Left ventricle myocardium inferior (tissue), 1 donor: ENCODE measurements around the gene CACUL1. TPM values are rescaled to one million over a fixed set of nuclear protein-coding genes. Genes with fewer than 3 reads are reported as not detected.

Experiments
- DNase-seq: peaks from one replicate; pipeline ENCODE4 v3.0.0-alpha.2; 2020
- H3K27ac ChIP-seq: fragments of 200-600 bp; replicated peaks from 2 replicates; pipeline ENCODE4 v1.8.0; 2021
- H3K27me3 ChIP-seq: fragments of 200-600 bp; 2 replicates; pipeline ENCODE4 v1.8.0; 2021; ENCODE audit warnings: low read depth
- H3K36me3 ChIP-seq: fragments of 200-600 bp; 2 replicates; pipeline ENCODE4 v1.8.0; 2021
- H3K4me1 ChIP-seq: fragments of 200-600 bp; 2 replicates; pipeline ENCODE4 v1.8.0; 2021
- H3K4me3 ChIP-seq: fragments of 200-600 bp; 2 replicates; pipeline ENCODE4 v1.8.0; 2021; ENCODE audit warnings: mild to moderate bottlenecking, moderate library complexity
- H3K9me3 ChIP-seq: fragments of 200-600 bp; replicated peaks from 2 replicates; pipeline ENCODE4 v1.8.0; 2021
- CTCF ChIP-seq: fragments of 200-600 bp; IDR thresholded peaks from 2 replicates; pipeline ENCODE4 v1.8.0; 2021; ENCODE audit warnings: antibody characterized with exemption, mild to moderate bottlenecking, borderline replicate concordance
- intact Hi-C: fragments of 100-400 bp; cut with micrococcal nuclease; formaldehyde crosslinking; loops from one replicate; pipeline ENCODE4 v1.11.0; 2022
- total RNA-seq: library from RNA; stranded (reverse); fragmentation: NEBNext Ultra II Directional; extraction: Animal tissue kit (Norgen Biotek cat#: 25700); gene quantifications from one replicate; pipeline ENCODE4 v1.2.1, GENCODE V29; 2021
- donor health status: DM: no; HTN: yes; CAD: no; lungs with severe emphysema.

CACUL1 gene
- total RNA-seq, 1 donor from 2014 or later: 27.4 TPM

GRCh38 chr10:118729641-118730258, 25.0 kb downstream of the CACUL1 start:
- Histone ChIP-seq H3K36me3 (peaks cover 5% of the 10 kb centered on the region), H3K27ac (peak overlapping the region; percentile 54), H3K9me3 (no peaks in the 10 kb centered on the region), H3K4me3 (no peak overlapping the region), H3K4me1 (peaks cover 78% of the 10 kb centered on the region), H3K27me3 (no peaks in the 10 kb centered on the region)
- DNase-seq: no peak
- intact Hi-C loops: no loop called here
- no peak for TF ChIP-seq CTCF

GRCh38 chr10:118729200-118729599, 25.6 kb downstream of the CACUL1 start:
- intact Hi-C loops: no loop called here
- peak overlapping the region; percentile 54 for H3K27ac ChIP-seq
- no peak for TF ChIP-seq CTCF

GRCh38 chr10:118725886-118726500, 28.8 kb downstream of the CACUL1 start:
- no peak for TF ChIP-seq CTCF
- H3K4me3 ChIP-seq: no peak overlapping the region
- H3K36me3 ChIP-seq: peaks cover 5% of the 10 kb centered on the region
- DNase-seq: no peak
- H3K27me3 ChIP-seq: no peaks in the 10 kb centered on the region
- H3K27ac ChIP-seq: peak overlapping the region; percentile 41
- intact Hi-C loops: no loop called here
- H3K4me1 ChIP-seq: peaks cover 52% of the 10 kb centered on the region
- no peaks in the 10 kb centered on the region for H3K9me3 ChIP-seq

More at GRCh38 chr10:118729200-118729599, 25.6 kb downstream of the CACUL1 start:
- H3K4me1 ChIP-seq: peaks cover 73% of the 10 kb centered on the region
- no peaks in the 10 kb centered on the region for H3K27me3 ChIP-seq
- H3K36me3 ChIP-seq: peaks cover 5% of the 10 kb centered on the region
- DNase-seq: no peak
- no peaks in the 10 kb centered on the region for H3K9me3 ChIP-seq
- no peak overlapping the region for H3K4me3 ChIP-seq

- H3K36me3 ChIP-seq: peaks cover 2% of the 10 kb centered on the region
- no peak overlapping the region for H3K4me3 ChIP-seq
- intact Hi-C loops: loop anchor here (5.0 kb wide), 1 partner anchor 156 kb away; no protein-coding TSS in a partner anchor
- H3K27ac ChIP-seq: no peak overlapping the region
- H3K27me3 ChIP-seq: no peaks in the 10 kb centered on the region
- no peak for DNase-seq
- peaks cover 37% of the 10 kb centered on the region for H3K4me1 ChIP-seq
- TF ChIP-seq CTCF: no peak
- H3K9me3 ChIP-seq: no peaks in the 10 kb centered on the region
These were observed 31.3 kb downstream of the CACUL1 start for GRCh38 chr10:118723466-118723865.

- Histone ChIP-seq H3K36me3 (no peaks in the 10 kb centered on the region), H3K27ac (no peak overlapping the region), H3K9me3 (no peaks in the 10 kb centered on the region), H3K27me3 (no peaks in the 10 kb centered on the region), H3K4me1 (peaks cover 32% of the 10 kb centered on the region), H3K4me3 (no peak overlapping the region)
- TF ChIP-seq CTCF: no peak
- no peak for DNase-seq
- intact Hi-C loops: loop anchor here (5.0 kb wide), 1 partner anchor 154 kb away; no protein-coding TSS in a partner anchor
These were observed 33.3 kb downstream of the CACUL1 start for GRCh38 chr10:118721539-118721876.
